ENCODE results near the gene ZSCAN4. TPM values are rescaled to one million over a fixed set of nuclear protein-coding genes. Genes with fewer than 3 reads are reported as not detected.

The ZSCAN4 gene
- polyA plus RNA-seq, 1 donor (not counting 4 experiments of a cell fraction or from before 2014, with no cell fraction given) = 0.18 TPM

GRCh38 chr19:57709616-57710015 lies 40.9 kb downstream of the ZSCAN4 start:
- no peaks in the 10 kb centered on the region for H3K9me1 ChIP-seq (ENCODE audit: control insufficient read depth, extremely low read depth, insufficient read depth, low read length)
- no peaks in the 10 kb centered on the region for H3K36me3 ChIP-seq (ENCODE audit: control insufficient read depth in 2 of 2, extremely low read depth in 1 of 2, insufficient read depth in 2 of 2, low read length in 2 of 2)
- FAIRE-seq (no peak), DNase-seq (ENCODE audit: low read depth, low spot score) (no peak)
- no peak overlapping the region for H3K27ac ChIP-seq (ENCODE audit: control insufficient read depth, insufficient read depth, low read length)
- H3K4me1 ChIP-seq (ENCODE audit: control insufficient read depth, extremely low read depth, insufficient read depth, low read length) = peaks cover 8% of the 10 kb centered on the region
- peak overlapping the region; percentile 82 for H3K4me2 ChIP-seq (ENCODE audit: control insufficient read depth, extremely low read depth, insufficient read depth, low read depth, low read length)
- H4K20me1 ChIP-seq (ENCODE audit: control insufficient read depth, extremely low read depth, insufficient read depth, low read length) = no peaks in the 10 kb centered on the region
- peaks cover 5% of the 10 kb centered on the region for H3K79me2 ChIP-seq (ENCODE audit: control insufficient read depth, insufficient read depth, low read length)
- H3K9ac ChIP-seq (ENCODE audit: control insufficient read depth, extremely low read depth, insufficient read depth, low read length) = no peak overlapping the region
- peaks cover 13% of the 10 kb centered on the region for H3K27me3 ChIP-seq (ENCODE audit: control insufficient read depth, extremely low read depth, insufficient read depth, low read length)
- no peaks in the 10 kb centered on the region for H3K9me3 ChIP-seq (ENCODE audit: control insufficient read depth, low read depth, low read length)
- no peak overlapping the region for H3K4me3 ChIP-seq (ENCODE audit: control insufficient read depth in 2 of 3, extremely low read depth in 1 of 3, insufficient read depth in 2 of 3, low read depth in 1 of 3, low read length in 3 of 3)
- H2AFZ ChIP-seq (ENCODE audit: control insufficient read depth, low read length) = peak overlapping the region; percentile 90
- dilution Hi-C loops (cut with MboI; ENCODE audit: extremely low pct_ligation_motif_present, low sequenced_read_pairs) = no loop called here
- TF ChIP-seq EZH2 (IDR thresholded peaks at IDR 0.05; ENCODE audit: low read length) (no peak), CTCF (optimal IDR thresholded peaks at IDR 0.05 in 1 of 3, IDR thresholded peaks at IDR 0.05 in 1 of 3, conservative IDR thresholded peaks at IDR 0.05 in 1 of 3; ENCODE audit: extremely low read depth in 1 of 3, insufficient read depth in 2 of 3, low read length in 3 of 3) (no peak)

- dilution Hi-C loops (cut with MboI; ENCODE audit: extremely low pct_ligation_motif_present, low sequenced_read_pairs) = no loop called here
- no peak overlapping the region for H3K27ac ChIP-seq (ENCODE audit: control insufficient read depth, insufficient read depth, low read length)
- no peaks in the 10 kb centered on the region for H4K20me1 ChIP-seq (ENCODE audit: control insufficient read depth, extremely low read depth, insufficient read depth, low read length)
- TF ChIP-seq CTCF (optimal IDR thresholded peaks at IDR 0.05 in 1 of 3, IDR thresholded peaks at IDR 0.05 in 1 of 3, conservative IDR thresholded peaks at IDR 0.05 in 1 of 3; ENCODE audit: extremely low read depth in 1 of 3, insufficient read depth in 2 of 3, low read length in 3 of 3) (no peak), EZH2 (IDR thresholded peaks at IDR 0.05; ENCODE audit: low read length) (no peak)
- peaks cover 5% of the 10 kb centered on the region for H3K79me2 ChIP-seq (ENCODE audit: control insufficient read depth, insufficient read depth, low read length)
- H3K27me3 ChIP-seq (ENCODE audit: control insufficient read depth, extremely low read depth, insufficient read depth, low read length) = peaks cover 13% of the 10 kb centered on the region
- no peaks in the 10 kb centered on the region for H3K9me1 ChIP-seq (ENCODE audit: control insufficient read depth, extremely low read depth, insufficient read depth, low read length)
- H2AFZ ChIP-seq (ENCODE audit: control insufficient read depth, low read length) = no peak overlapping the region
- peaks cover 8% of the 10 kb centered on the region for H3K4me1 ChIP-seq (ENCODE audit: control insufficient read depth, extremely low read depth, insufficient read depth, low read length)
- H3K9me3 ChIP-seq (ENCODE audit: control insufficient read depth, low read depth, low read length) = no peaks in the 10 kb centered on the region
- H3K4me3 ChIP-seq (ENCODE audit: control insufficient read depth in 2 of 3, extremely low read depth in 1 of 3, insufficient read depth in 2 of 3, low read depth in 1 of 3, low read length in 3 of 3) = no peak overlapping the region
- FAIRE-seq (no peak), DNase-seq (ENCODE audit: low read depth, low spot score) (no peak)
- H3K9ac ChIP-seq (ENCODE audit: control insufficient read depth, extremely low read depth, insufficient read depth, low read length) = no peak overlapping the region
- H3K36me3 ChIP-seq (ENCODE audit: control insufficient read depth in 2 of 2, extremely low read depth in 1 of 2, insufficient read depth in 2 of 2, low read length in 2 of 2) = no peaks in the 10 kb centered on the region
- no peak overlapping the region for H3K4me2 ChIP-seq (ENCODE audit: control insufficient read depth, extremely low read depth, insufficient read depth, low read depth, low read length)
These were observed 43.5 kb downstream of the ZSCAN4 start for GRCh38 chr19:57712222-57712621.

All from keratinocyte (primary cell).